Iris pigment epithelial cell (primary cell): Measurements from ENCODE around the gene FANCF.
"Not testable (repeated sequence)": the region's sequence is repeated elsewhere in the genome, so short reads cannot be mapped to it uniquely, and the experiment has no call there.

Source experiments
- DNase-seq: peaks from one replicate; pipeline ENCODE4 v3.0.0-alpha.2; 2011; ENCODE audit warnings: low read depth

Gene FANCF

GRCh38 chr11:22625448-22626287 is at the start of gene FANCF:
Gene FANCF (minus strand): TSS chr11:22625823. CDS start chr11:22625810, 13 bp downstream.
- peak; percentile 99 for DNase-seq

DNA sequence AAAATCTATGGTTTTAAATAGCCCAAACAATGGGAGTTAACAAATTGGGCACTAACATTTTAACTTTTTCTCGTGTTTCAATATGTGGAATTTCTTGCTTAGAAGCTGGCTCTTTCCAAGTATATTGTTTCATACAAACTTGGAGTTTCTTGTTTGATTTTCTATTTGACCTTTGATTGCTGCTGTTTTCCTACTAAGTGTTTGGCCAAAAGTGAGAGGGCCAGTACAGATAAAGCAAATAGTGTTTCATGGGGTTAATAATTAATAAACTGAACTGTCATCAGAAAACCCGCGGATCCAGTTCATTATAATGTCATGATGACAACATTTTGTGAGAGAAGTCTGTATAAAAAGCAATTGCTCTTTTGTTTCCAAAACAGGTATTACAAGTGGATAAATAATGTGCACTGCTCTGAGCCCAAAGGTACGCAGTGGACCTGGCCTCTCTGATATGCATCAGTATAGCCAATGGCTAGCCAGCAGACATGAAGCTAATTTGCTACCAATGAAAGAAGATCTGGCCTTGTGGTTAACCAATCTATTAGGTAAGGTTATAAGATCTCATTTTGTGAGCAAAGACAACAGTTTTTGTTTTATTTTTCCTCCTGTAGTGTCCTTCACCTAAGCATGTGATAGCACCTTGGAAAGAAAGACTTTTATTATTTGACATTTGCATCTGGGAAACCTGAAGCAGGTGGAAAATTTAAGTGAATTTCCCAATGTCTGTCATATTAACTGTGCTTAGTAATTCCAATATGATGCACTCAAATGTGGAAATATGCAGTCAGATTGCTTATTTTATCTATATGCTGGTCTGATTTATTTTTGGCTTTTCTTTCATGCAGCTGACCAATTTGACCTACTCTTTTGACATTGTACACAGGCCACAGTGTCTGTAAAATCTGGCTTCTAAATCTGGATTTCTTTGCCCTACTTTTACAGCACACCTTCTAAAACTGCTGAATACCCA is 49.1 kb upstream of the FANCF start:
- no peak for DNase-seq

- DNase-seq, result peak; percentile 3
Measured at GRCh38 chr11:22671751-22672150, 46.1 kb upstream of the FANCF start.

DNA sequence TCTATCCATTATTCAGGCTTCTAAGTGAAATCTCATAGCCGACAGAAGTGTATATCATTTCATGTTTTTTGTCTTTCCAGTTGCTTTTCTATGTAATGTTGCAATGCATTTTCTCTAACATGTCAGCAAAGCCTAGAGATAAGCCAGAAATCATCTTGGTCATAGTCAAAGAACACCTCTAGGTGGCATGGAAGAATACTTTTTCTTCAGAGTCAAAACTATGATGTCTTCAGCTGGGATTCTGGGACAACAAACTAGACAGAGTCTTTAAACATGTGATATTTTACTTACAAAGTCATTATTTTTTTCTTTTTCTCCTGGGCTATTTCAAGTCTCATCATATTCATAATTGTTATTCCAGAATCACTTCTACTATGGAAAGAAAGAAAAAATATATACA is 45.2 kb upstream of the FANCF start:
- no peak for DNase-seq

GRCh38 chr11:22669368-22669767 is 43.7 kb upstream of the FANCF start:
- DNase-seq, result no peak

GRCh38 chr11:22668005-22668796 is 42.6 kb upstream of the FANCF start:
- no peak for DNase-seq

GRCh38 chr11:22666688-22667439 is 41.2 kb upstream of the FANCF start:
- peak; percentile 9 for DNase-seq

- no peak for DNase-seq
Measured at GRCh38 chr11:22666325-22666687, 40.7 kb upstream of the FANCF start, which contains the start of gene GAS2. Gene GAS2 (plus strand): TSS chr11:22666611. CDS start chr11:22674870, 8,259 bp downstream.

- DNase-seq, result no peak
Measured at GRCh38 chr11:22659783-22660182, 34.2 kb upstream of the FANCF start.

DNA sequence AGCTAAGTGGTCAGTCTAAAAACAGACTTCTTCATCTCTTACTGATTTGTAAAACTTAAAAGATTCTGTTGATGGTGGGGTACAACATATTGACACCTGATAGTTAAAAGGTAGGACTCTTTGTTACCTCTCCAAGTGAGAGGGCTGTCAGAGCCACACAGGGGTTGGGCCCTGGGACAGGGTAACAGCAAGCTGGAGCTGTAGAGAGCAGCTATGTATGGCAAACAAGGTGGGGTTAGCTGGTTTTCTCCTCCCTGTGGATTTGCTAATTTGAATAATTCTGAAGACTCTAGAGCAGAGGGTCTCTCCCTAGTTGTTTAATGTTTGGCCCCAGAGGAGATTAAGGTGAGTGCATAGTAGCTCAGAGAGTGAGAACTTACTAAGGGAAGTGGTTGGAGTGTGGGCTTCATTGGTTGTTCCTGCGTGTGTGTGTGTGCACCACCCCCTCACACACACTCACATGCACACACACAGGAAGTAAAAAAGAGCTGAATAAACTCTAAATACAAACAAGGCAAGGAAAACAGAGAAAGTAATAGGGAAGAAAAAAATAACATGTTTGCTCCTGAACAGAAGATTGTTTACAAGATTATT is 31.6 kb upstream of the FANCF start:
- DNase-seq, result no peak

DNA sequence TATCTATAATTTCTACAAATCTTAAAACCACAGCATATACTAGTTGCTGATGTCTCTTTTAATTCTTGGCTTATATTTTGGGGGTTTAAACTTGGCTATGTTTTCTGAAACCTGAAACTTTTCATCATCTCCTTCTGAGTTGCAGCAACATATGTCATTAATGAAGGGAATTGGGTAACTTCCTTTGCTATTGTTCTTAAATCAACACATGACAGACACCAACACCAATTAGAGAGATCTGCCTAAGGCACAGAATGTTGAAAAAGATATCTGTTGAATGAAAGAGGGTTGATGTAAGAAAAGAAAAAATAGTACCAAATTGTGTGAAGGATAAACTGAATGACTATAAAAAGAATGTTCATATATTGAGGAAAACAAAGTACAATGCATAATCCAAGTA is 30.5 kb upstream of the FANCF start:
- peak; percentile 8 for DNase-seq

- not testable (repeated sequence) for DNase-seq
Measured at GRCh38 chr11:22652346-22652745, 26.7 kb upstream of the FANCF start.

- no peak for DNase-seq
Measured at GRCh38 chr11:22641559-22641958, 15.9 kb upstream of the FANCF start.

DNA sequence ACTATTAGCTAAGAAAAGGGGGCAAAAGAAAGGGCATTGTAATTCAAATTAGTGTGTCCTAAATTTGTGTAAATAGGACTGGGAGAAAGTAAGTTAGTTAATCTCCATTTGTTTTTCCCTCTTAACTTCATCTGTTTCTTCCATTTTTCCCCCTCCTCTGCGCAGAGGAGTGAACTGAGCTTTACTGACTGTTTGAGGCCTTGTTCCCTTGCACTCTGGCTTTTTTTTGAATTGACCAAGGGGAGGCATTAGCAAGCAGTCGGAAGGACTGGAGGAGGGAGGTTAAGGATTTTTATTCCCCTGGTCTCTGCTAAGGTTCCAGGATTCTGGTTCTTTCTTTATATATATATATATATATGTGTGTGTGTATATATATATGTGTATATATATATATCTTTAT is 15.2 kb upstream of the FANCF start:
- DNase-seq, result no peak

DNA sequence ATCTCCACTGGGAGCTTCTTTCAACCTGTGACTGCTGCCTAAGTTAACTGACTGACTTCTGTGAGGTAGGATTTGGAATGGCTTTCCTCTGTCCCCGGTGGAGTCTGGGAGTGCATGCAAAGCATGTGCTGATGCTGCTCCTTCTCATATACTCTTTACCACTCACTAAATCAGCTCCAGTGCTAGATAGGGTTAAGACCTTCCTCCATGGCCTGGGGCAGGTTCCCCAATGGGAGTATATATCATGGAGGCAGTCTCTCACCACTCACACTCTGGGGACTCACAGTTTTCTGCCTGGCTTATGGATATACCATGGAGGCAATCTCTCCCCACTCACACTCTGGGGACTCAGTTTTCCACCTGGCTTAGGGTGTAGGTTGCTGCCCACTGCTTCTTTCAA is 10.1 kb upstream of the FANCF start:
- DNase-seq, result no peak

GRCh38 chr11:22634897-22635629 is 9.4 kb upstream of the FANCF start:
- DNase-seq, result peak; percentile 36

DNA sequence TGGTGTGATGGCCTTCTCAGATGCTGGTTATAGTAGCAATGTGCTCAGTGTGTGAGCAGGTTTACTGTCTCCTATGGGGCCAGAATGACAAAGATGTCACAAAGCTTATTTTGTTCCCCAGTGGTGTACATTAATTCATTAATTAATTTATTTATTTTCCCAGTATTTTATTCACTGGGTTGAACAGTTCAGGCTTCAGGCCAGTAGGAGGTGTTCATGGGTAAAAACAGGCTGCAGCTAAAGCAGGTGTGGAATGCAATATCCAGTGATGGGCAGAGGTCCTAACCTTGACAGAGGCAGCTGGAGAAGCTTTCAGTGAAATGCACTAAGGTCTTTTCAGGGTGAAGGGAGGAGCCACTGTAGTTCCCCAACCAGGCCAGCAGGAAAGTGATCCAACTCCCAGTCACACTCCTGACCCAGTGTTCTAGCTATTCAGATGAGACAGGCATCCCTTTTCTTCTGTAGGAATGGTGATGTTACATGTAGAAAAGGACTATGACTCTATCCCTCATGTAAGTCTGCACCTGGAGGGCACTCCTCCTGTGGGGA is 7.8 kb upstream of the FANCF start:
- DNase-seq, result no peak

GRCh38 chr11:22627421-22627820 is 1.8 kb upstream of the FANCF start:
- DNase-seq, result no peak

- DNase-seq, result no peak
Measured at GRCh38 chr11:22626573-22627239, 1.1 kb upstream of the FANCF start.
